SKM-1 (cell line): Measurements from ENCODE around the gene AUTS2.

Experiments used
- DNase-seq: peaks from one replicate; lab custom pipeline; 2025; ENCODE audit not compliant: unreplicated experiment; lab: John Stamatoyannopoulos, UW

AUTS2 gene

GRCh38 chr7:69599955-69600709 lies 1.9 kb downstream of the AUTS2 start:
- no peak for DNase-seq

DNA sequence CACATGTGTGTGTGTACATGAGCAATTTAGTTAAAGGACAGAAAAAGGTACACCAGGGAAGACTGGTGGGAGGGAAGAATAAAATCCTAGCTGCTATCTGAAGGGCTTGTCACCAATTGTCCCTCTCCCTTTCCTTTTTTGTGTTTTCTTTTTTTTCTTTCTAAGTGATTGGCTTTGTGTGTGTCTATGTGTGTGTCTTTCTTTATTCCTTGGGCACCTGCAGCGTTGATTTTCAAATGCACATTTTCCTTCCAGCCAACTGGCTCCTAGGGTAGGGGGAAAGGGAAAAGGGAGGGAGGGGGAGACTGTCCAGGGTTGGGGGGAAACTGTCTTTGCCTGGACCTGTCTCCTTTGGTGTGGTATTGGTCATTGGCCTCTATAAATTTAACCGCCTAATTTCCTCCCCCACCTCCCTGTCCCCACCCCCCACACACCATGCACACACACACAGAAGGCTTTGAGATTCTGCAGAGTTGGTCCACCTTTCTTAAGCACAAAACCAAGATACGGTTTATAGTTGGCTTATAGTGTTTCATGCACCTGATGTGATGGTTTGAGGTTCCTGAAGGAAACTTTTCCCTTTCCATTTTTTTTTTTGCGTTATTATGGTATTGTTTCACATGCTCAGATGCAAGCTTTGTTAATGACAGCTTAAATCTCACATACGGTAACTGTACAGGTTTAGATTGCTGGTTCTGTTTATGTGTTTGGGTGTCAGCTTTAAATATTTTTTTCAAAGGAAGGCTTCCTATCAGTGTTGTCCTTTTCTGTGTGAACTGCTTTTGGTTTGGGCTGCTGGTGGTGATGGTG lies 2.6 kb downstream of the AUTS2 start:
- no peak for DNase-seq

GRCh38 chr7:69602522-69602921 lies 4.2 kb downstream of the AUTS2 start:
- no peak for DNase-seq

GRCh38 chr7:69603351-69603750 lies 5.1 kb downstream of the AUTS2 start:
- DNase-seq, result no peak

GRCh38 chr7:69603937-69604494 lies 5.7 kb downstream of the AUTS2 start:
- no peak for DNase-seq

- no peak for DNase-seq
Measured at GRCh38 chr7:69605070-69605469, 6.8 kb downstream of the AUTS2 start.

- no peak for DNase-seq
Measured at GRCh38 chr7:69605546-69605945, 7.3 kb downstream of the AUTS2 start.

GRCh38 chr7:69608049-69608448 lies 9.8 kb downstream of the AUTS2 start:
- DNase-seq, result no peak

DNA sequence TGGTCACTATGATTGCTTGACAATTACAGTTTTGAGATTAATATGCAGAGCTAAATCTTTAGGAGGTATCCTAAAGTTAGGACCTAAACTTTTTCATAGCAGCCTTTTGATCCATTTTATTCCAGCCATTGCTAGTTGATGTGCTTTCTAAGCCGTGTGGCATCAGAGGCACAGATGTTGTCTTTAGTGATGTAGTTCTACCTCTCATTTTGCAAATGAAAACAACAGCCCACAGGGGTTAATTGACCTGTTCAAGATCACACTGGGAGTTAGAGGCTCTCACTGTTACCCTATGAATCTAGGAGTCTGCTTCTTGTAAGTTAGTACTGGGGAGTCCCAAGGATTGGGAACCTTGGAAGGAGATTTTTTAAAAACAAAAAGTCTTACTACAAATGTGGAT lies 10.6 kb downstream of the AUTS2 start:
- no peak for DNase-seq

GRCh38 chr7:69609541-69610373 lies 11.5 kb downstream of the AUTS2 start:
- DNase-seq, result no peak

DNA sequence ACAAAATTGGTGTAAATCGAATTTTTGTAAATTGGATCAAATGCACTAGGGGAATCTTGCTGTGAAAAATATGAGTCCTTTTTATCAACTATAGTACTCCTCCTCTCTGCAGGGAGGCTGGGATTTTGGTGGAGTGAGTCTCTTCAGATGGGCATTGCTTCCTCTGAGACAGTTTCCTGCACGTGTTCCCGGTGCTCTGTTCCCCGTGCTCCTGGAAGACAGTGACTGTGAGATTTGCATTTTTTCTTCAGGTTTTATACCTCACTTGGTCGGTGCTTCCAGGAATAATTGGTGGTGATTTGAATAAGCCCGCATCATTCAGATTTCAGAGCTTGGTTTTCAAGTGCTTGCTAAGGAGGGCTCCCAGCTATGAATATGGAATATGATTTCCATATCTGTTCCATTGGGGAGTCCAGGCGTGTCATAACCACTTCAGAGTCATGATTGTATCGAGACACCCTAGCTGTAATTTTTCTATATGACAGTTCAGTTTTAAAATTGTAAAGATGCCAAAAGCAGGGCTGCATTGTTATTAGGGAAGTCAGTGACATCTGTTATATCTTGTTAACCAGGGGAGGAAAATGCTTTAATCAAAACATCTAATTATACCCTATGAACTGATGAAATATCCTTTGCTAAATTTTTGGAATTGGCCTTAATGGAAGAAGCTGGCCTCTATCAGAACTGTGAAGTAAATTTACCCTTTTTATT lies 12.3 kb downstream of the AUTS2 start:
- no peak for DNase-seq

GRCh38 chr7:69612981-69613380 lies 14.7 kb downstream of the AUTS2 start:
- no peak for DNase-seq

GRCh38 chr7:69613846-69614245 lies 15.6 kb downstream of the AUTS2 start:
- no peak for DNase-seq

DNA sequence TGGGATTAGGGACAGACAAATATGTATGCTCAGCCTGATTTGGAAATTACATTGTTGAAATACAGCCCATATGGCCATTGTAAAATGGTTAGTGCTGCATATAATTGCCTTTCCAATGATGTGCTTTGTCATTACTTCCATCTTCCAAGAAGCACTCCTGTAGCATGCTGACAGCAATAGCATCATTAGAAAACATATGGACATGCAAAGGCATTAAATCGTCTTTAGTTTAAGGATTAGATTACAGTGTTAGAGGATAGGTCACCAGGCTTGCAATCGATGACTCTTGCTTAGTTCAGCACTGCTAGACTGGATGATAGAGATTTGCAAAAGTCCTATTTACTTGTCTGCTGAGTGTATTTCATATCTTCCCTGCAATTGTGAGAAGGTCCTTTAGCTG lies 17.4 kb downstream of the AUTS2 start:
- DNase-seq, result no peak

DNA sequence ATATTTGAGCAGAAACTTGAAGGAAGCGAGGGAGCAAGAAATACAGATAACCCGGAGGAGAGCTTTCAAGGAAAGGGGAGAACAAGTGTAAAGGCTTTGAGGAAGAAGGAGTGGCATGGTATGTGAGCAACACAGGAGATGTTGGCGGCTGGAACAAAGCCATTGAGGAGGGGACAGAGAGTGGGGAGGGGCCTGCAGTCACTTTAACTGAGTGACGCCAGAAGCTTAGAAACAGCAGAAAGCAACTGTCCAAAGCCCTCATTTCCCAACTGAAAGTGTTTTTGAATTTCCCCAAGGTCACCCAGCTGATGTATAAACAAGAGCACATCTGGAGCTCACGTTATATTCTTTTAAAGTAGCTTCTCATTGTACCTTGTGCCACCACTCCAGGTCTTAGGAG lies 19.1 kb downstream of the AUTS2 start:
- DNase-seq, result no peak

DNA sequence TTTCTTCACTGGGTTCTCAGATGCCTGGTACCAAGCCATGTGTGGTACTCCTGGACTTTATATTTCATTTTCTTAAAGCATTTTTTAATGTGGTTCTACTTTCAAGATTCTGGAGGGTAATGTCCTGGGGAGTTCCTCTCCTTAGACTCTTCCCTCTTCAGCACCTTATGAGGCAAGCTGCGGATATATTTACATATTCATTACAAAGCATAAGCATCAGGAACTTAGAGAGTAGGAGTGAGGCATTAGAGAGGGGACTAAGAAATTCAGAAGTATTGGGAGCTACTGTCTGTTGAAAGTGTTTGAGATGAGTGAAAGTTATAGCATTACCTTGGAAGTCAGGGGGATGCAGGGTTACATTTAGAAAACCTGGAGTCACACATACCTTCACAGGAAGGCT lies 20.8 kb downstream of the AUTS2 start:
- DNase-seq, result no peak

DNA sequence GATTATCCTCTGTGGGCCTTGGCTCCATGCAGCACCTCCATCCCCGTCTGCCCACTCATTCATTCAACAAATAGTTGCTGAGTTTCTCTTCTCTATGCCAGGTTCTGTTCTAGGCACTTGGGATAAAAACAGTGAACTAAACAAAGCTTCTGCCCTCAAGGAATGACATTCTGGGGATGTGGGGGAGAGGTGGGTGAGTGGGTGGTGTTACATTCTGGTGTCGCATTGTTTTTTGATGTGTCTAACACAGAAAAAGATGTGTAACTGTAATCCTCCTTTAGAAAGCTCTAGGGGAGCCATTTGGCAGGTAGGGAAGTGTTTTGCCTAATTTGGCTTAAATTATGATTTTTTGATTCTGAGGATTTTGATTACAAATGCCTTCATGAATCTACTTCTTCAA lies 21.4 kb downstream of the AUTS2 start:
- DNase-seq, result no peak

DNA sequence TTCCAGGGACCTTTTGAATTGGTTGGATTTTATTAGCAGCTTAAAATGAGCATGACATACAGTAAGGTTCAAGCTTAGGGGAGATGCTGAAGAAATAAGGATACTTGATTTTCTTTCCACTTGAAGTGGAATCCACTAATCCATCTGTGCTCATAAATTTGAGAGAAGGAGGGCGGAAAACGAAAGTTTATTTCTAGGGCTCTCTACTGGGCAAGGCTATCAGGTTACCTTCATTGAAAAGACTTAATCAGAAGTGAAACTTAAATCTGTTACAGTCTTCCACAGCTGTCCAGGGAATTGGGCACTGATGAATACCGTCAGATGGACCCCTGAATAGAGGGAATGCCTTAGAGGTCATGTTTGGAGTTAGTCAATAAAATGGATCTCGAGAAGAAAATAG lies 21.8 kb downstream of the AUTS2 start:
- DNase-seq, result no peak

- no peak for DNase-seq
Measured at GRCh38 chr7:69620650-69621049, 22.4 kb downstream of the AUTS2 start.

DNA sequence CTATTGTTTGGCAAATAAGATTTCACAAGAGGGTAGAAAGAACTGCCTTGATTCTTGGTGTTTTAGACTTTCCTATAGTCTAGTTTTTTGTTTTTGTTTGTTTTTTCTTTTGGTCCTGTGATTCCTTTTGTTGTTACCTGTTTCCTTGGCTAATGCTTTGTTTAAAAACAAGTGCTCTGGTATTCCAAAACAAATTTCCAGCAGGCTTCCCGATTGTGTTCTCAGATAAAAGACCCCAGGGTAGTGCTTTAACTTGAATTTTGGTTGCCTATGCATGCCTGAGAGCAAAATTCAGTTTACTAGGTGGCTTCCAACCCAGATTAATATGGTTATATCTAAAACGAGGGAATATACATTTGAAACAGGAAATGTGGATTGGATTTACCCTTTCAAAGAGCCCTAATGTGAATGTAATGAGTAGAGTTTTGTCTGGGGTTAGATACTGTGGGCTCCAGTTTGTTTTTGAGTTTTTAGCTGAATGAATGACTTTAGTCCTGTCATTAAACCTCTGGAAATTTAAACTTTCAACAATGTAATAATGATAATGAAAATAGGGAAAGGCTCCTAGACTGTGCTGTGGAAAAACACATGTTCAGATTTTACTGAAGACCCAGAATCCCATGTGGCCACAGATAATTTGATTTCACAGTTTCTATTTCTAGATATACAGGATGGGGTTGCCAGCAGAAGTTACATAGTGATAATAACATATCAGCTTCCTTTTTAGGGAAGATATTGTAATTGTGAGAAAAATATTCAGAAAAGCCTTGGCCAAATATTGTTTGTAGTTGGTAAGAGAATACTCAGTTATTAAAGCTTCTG lies 23.9 kb downstream of the AUTS2 start:
- DNase-seq, result no peak
